RPMI7951 (cell line): ENCODE data around the gene PCDHGC5. TPM values are rescaled to one million over a fixed set of nuclear protein-coding genes. Genes with fewer than 3 reads are reported as not detected.

Experiments used
- DNase-seq: peaks from one replicate; pipeline ENCODE4 v3.0.0-alpha.2; 2012; ENCODE audit warnings: low read depth
- total RNA-seq: library from RNA; depleted of rRNA; stranded (reverse); fragments of >200 nt; shearing (Covaris generic); gene quantifications from 2 replicates; pipeline ENCODE4 v1.2.3, GENCODE V29; 2014; rRNA removed

Gene PCDHGC5
- total RNA-seq, 1 experiment from 2014 or later, result 1.1 TPM

DNA sequence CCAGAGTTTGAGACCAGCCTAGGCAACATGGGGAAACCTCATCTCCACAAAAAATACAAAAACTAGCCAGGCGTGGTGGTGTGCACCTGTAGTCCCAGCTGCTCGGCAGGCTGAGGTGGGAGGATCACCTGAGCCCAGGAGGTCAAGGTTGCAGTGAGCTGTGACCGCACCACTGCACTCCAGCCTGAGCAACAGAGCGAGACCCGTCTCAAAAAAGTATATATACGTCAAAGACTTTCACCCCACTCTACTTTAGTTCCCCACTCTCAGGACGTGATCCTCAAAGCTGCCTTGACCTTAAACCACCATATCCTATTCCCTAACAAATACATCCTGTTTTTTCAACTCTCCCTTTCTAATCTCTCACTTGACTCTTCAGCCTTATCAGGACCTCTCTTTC lies 41.0 kb downstream of the PCDHGC5 start:
- DNase-seq, result no peak

DNA sequence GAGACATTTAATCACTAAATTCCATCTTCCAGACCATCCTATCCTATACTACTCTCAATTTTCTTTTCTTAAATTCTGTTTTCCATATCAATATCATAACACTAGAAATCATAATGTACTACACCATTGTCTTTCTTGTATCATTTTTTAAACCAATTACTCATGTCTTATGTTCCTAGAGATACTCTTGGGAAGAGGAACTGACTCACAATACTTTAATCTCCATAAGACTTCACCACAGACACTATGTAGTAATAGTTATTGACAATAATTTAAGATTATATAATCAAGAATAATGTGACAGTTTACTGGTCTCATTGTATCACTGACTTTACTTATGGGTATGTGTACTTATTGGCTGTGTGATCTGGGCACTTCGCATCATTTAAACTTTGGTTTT lies 43.8 kb downstream of the PCDHGC5 start:
- DNase-seq, result no peak

DNA sequence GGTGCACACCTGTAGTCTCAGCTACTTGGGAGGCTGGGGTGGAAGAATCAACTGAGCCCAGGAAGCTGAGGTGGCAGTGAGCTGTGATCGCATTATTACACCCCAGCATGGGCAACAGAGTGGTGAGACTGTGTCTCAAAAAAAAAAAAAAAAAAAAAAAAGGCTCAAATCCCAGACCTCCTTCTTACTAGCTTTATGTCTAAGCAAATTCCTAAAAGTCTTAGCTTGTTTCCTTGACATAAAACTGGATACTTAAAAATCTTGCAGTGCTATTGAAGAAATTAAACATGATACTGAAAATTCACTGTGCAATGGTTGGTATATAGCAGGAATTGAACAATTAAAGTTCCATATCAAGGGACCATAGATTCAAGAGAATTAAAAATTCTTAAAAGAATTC lies 45.0 kb downstream of the PCDHGC5 start:
- no peak for DNase-seq

DNA sequence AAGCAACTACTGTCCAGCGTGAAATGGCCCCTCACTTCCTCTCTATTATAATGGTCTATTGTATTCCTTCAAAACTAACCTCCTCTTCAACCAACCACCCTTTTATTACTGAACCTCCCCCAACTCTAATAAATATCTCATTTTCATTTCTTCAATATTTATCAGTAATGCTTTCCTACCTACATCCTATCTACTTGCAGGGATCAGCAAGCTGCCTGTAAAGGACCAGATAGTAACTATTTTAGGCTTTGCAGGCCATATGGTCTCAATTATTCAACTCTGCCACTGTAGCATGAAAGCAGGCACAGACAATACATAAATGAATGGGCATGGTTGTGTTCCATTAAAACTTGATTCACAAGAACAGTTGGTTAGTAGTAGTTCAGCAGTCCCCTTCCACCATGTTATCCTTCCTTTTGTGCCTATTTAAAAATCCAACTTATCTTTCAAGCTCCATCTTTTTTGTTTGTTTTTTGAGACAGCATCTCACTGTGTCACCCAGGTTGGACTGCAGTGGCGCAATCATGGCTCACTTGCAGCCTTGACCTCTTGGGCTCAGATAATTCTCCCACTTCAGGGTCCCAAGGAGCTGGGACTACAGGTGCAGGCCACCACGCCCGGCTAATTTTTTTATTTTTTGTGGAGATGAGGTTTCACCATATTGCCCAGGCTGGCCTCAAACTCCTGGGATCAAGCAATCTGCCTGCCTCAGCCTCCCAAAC lies 45.8 kb downstream of the PCDHGC5 start:
- DNase-seq, result peak; percentile 48

Other genes with a start within 250 kb of the PCDHGC5 start
- gene PCDHB15, start 243.7 kb upstream of the PCDHGC5 start, total RNA-seq, result 1.6 and 2.0 TPM in 2 replicates
- gene SLC25A2, start 185.0 kb upstream of the PCDHGC5 start, total RNA-seq, result 0.48 TPM in 1 of 2 replicates, not detected in the other
- gene TAF7, start 168.3 kb upstream of the PCDHGC5 start, total RNA-seq, result 36.0 and 50.9 TPM in 2 replicates
- gene PCDHGA1, start 158.6 kb upstream of the PCDHGC5 start, total RNA-seq, result 3.3 and 3.7 TPM in 2 replicates
- gene PCDHGA2, start 150.3 kb upstream of the PCDHGC5 start, total RNA-seq, result 6.8 and 7.0 TPM in 2 replicates
- 0.12 and 0.39 TPM in 2 replicates for gene PCDHGA3, start 145.3 kb upstream of the PCDHGC5 start, total RNA-seq
- gene PCDHGB1, start 139.0 kb upstream of the PCDHGC5 start, total RNA-seq, result 10.6 and 10.9 TPM in 2 replicates
- gene PCDHGA4, start 134.1 kb upstream of the PCDHGC5 start, total RNA-seq, result 3.8 and 4.8 TPM in 2 replicates
- gene PCDHGB2, start 129.1 kb upstream of the PCDHGC5 start, total RNA-seq, result 4.6 and 6.0 TPM in 2 replicates
- gene PCDHGA5, start 124.9 kb upstream of the PCDHGC5 start, total RNA-seq, result 1.5 and 1.8 TPM in 2 replicates
- 1.1 and 1.6 TPM in 2 replicates for gene PCDHGB3, start 118.8 kb upstream of the PCDHGC5 start, total RNA-seq
- 1.3 and 1.8 TPM in 2 replicates for gene PCDHGA6, start 115.2 kb upstream of the PCDHGC5 start, total RNA-seq
- gene PCDHGA7, start 106.3 kb upstream of the PCDHGC5 start, total RNA-seq, result 4.6 and 5.5 TPM in 2 replicates
- gene PCDHGB4, start 101.4 kb upstream of the PCDHGC5 start, total RNA-seq, result 12.0 and 12.7 TPM in 2 replicates
- gene PCDHGA8, start 96.4 kb upstream of the PCDHGC5 start, total RNA-seq, result 1.6 and 1.9 TPM in 2 replicates
- gene PCDHGB5, start 91.1 kb upstream of the PCDHGC5 start, total RNA-seq, result 18.6 and 19.8 TPM in 2 replicates
- gene PCDHGA9, start 86.3 kb upstream of the PCDHGC5 start, total RNA-seq, result 0.88 and 1.1 TPM in 2 replicates
- gene PCDHGB6, start 81.1 kb upstream of the PCDHGC5 start, total RNA-seq, result 0.84 and 0.88 TPM in 2 replicates
- gene PCDHGA10, start 76.1 kb upstream of the PCDHGC5 start, total RNA-seq, result 0.78 and 0.84 TPM in 2 replicates
- gene PCDHGB7, start 71.4 kb upstream of the PCDHGC5 start, total RNA-seq, result 0.29 and 0.48 TPM in 2 replicates
- gene PCDHGA11, start 68.0 kb upstream of the PCDHGC5 start, total RNA-seq, result 7.0 and 8.1 TPM in 2 replicates
- gene PCDHGA12, start 58.6 kb upstream of the PCDHGC5 start, total RNA-seq, result 19.9 and 23.5 TPM in 2 replicates
- 75.6 and 81.8 TPM in 2 replicates for gene PCDHGC3, start 13.1 kb upstream of the PCDHGC5 start, total RNA-seq
- 0.78 and 1.1 TPM in 2 replicates for gene PCDHGC4, start 4.1 kb upstream of the PCDHGC5 start, total RNA-seq
- 29.1 and 40.1 TPM in 2 replicates for gene DIAPH1, start 129.9 kb downstream of the PCDHGC5 start, total RNA-seq
- 43.9 and 52.4 TPM in 2 replicates for gene HDAC3, start 147.8 kb downstream of the PCDHGC5 start, total RNA-seq
- 2.8 and 5.2 TPM in 2 replicates for gene RELL2, start 147.9 kb downstream of the PCDHGC5 start, total RNA-seq
- 8.5 and 11.1 TPM in 2 replicates for gene FCHSD1, start 162.3 kb downstream of the PCDHGC5 start, total RNA-seq
- 5.3 and 5.4 TPM in 2 replicates for gene ARAP3, start 193.1 kb downstream of the PCDHGC5 start, total RNA-seq